ENCODE data around the gene RBM33. TPM values are rescaled to one million over a fixed set of nuclear protein-coding genes. Genes with fewer than 3 reads are reported as not detected.

RBM33 gene
- total and polyA plus RNA-seq, 2 of the 13 experiments (the other 11 are each of a cell fraction or from before 2014, with no cell fraction given): 12.4 to 28.9 TPM

DNA sequence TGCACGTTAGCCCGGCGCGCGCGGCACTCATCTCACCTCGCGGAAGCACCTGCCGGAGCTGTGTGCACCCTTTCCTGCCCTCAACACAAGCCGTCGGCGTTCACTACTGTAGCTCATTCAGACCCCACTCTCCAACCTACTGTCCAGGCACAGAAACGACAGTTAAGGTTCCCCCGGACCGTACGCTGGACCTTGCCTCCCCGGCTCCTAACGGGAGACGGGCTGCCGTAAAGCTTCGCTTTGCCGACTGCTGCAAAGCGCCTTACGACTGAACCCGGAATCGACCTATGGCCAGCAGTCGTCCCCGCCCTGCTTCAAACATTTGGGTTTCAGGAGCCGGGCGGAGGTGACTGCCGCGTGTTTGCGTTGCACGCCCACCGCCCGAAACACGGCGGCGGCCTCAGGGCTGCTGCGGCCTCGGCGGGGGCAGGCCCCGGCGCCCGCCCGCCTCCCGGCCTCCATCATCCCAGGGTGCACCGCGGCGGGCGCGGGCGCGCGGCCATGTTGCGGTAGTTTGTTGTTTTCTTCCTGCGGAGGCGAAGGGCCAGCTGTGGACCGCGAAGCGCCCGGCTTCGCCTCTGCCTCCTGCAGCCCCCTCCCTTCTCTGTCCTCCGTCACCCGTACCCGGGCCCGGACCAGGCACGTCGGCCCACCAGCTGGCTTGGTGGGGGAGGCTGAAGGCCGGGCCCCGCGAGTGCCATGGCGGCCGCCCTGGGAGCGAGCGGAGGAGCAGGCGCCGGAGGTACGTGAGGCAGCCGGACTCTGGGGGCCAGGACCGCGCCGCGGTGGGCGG lies at the start of gene RBM33 (continued):
- TF ChIP-seq ZNF644 (CRISPR knock-in tag; IDR thresholded peaks at IDR 0.05; ENCODE audit: low read depth) (no peak), GLI4 (CRISPR knock-in tag; IDR thresholded peaks at IDR 0.05; ENCODE audit: borderline replicate concordance) (peak; percentile 85; the same call in 1 of the 2 replicates), AFF4 (CRISPR knock-in tag; IDR thresholded peaks at IDR 0.05) (peak; percentile 45; the same call in 1 of the 2 replicates), ASH2L (IDR thresholded peaks at IDR 0.05; ENCODE audit: insufficient read length, low read depth, low read length) (peak; percentile 96), ARHGAP35 (CRISPR knock-in tag; IDR thresholded peaks at IDR 0.05; ENCODE audit: borderline replicate concordance) (no peak; the same call in 1 of the 2 replicates), ZNF766 (CRISPR knock-in tag; IDR thresholded peaks at IDR 0.05; ENCODE audit: borderline replicate concordance) (peak; percentile 74; the same call in 1 of the 2 replicates), U2AF2 (IDR thresholded peaks at IDR 0.05; ENCODE audit: low read depth, low read length) (no peak), ZNF780A (CRISPR knock-in tag; IDR thresholded peaks at IDR 0.05) (peak; percentile 82; the same call in 1 of the 2 replicates), ZNF430 (CRISPR knock-in tag; IDR thresholded peaks at IDR 0.05) (no peak), ZNF460 (CRISPR knock-in tag; IDR thresholded peaks at IDR 0.05; ENCODE audit: borderline replicate concordance) (no peak), ZNF547 (CRISPR knock-in tag; IDR thresholded peaks at IDR 0.05) (peak; percentile 95), ZIK1 (CRISPR knock-in tag; IDR thresholded peaks at IDR 0.05; ENCODE audit: borderline replicate concordance, low read depth) (0 out of 2 replicates have a peak, but pooled peaks have one; percentile 17), ZFP62 (CRISPR knock-in tag; IDR thresholded peaks at IDR 0.05) (no peak), ZNF33A (CRISPR knock-in tag; IDR thresholded peaks at IDR 0.05; ENCODE audit: borderline replicate concordance) (no peak), ZFP41 (CRISPR knock-in tag; IDR thresholded peaks at IDR 0.05; ENCODE audit: borderline replicate concordance) (no peak), ZNF143 (CRISPR knock-in tag; IDR thresholded peaks at IDR 0.05) (peak; percentile 84), MEIS2 (CRISPR knock-in tag; IDR thresholded peaks at IDR 0.05) (peak; percentile 54; the same call in 1 of the 2 replicates), KMT2A (CRISPR knock-in tag; IDR thresholded peaks at IDR 0.05) (peak; percentile 70)
- TF ChIP-seq, protein P1, sequence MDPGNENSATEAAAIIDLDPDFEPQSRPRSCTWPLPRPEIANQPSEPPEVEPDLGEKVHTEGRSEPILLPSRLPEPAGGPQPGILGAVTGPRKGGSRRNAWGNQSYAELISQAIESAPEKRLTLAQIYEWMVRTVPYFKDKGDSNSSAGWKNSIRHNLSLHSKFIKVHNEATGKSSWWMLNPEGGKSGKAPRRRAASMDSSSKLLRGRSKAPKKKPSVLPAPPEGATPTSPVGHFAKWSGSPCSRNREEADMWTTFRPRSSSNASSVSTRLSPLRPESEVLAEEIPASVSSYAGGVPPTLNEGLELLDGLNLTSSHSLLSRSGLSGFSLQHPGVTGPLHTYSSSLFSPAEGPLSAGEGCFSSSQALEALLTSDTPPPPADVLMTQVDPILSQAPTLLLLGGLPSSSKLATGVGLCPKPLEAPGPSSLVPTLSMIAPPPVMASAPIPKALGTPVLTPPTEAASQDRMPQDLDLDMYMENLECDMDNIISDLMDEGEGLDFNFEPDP (CRISPR knock-in tag; conservative IDR thresholded peaks at IDR 0.05): peak; percentile 86; the same call in 1 of the 2 replicates
- TF ChIP-seq, protein P2, sequence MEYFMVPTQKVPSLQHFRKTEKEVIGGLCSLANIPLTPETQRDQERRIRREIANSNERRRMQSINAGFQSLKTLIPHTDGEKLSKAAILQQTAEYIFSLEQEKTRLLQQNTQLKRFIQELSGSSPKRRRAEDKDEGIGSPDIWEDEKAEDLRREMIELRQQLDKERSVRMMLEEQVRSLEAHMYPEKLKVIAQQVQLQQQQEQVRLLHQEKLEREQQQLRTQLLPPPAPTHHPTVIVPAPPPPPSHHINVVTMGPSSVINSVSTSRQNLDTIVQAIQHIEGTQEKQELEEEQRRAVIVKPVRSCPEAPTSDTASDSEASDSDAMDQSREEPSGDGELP (IDR thresholded peaks at IDR 0.05; ENCODE audit: borderline replicate concordance, low read depth): no peak
- TF ChIP-seq, protein P3, sequence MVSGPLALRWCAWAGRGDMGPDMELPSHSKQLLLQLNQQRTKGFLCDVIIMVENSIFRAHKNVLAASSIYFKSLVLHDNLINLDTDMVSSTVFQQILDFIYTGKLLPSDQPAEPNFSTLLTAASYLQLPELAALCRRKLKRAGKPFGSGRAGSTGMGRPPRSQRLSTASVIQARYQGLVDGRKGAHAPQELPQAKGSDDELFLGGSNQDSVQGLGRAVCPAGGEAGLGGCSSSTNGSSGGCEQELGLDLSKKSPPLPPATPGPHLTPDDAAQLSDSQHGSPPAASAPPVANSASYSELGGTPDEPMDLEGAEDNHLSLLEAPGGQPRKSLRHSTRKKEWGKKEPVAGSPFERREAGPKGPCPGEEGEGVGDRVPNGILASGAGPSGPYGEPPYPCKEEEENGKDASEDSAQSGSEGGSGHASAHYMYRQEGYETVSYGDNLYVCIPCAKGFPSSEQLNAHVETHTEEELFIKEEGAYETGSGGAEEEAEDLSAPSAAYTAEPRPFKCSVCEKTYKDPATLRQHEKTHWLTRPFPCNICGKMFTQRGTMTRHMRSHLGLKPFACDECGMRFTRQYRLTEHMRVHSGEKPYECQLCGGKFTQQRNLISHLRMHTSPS (CRISPR knock-in tag; IDR thresholded peaks at IDR 0.05; ENCODE audit: low read depth): no peak; the same call in 1 of the 2 replicates
